ENCODE data around the gene ASRGL1. TPM values are rescaled to one million over a fixed set of nuclear protein-coding genes. Genes with fewer than 3 reads are reported as not detected.
A peak's percentile ranks its signal among the peaks of the same experiment; 100 is the strongest.
"Not testable (repeated sequence)": the region's sequence is repeated elsewhere in the genome, so short reads cannot be mapped to it uniquely, and the experiment has no call there.

Gene ASRGL1
- total and polyA plus RNA-seq, 2 of the 13 experiments (the other 11 are each of a cell fraction or from before 2014, with no cell fraction given) = 50.8 to 97.5 TPM

- ChIA-PET CTCF (ENCODE audit: low intra/inter-chr PET ratio, low total read pairs) (no interaction called here), POLR2A (no interaction called here)
- in situ Hi-C loops (cut with HindIII; ENCODE audit: extremely low pct_ligation_motif_present, low pct_unique_long_range_greater_than_20kb) = no loop called here
- no peaks in the 10 kb centered on the region for H3K79me2 ChIP-seq (ENCODE audit: insufficient read depth, low read length)
- TF ChIP-seq ZNF747 (CRISPR knock-in tag; IDR thresholded peaks at IDR 0.05; ENCODE audit: borderline replicate concordance) (no peak), ZNF234 (CRISPR knock-in tag; conservative IDR thresholded peaks at IDR 0.05) (no peak), ZNF44 (CRISPR knock-in tag; IDR thresholded peaks at IDR 0.05) (no peak), HOXA5 (CRISPR knock-in tag; IDR thresholded peaks at IDR 0.05) (no peak), NKX3-1 (CRISPR knock-in tag; IDR thresholded peaks at IDR 0.05) (no peak), SNAPC2 (CRISPR knock-in tag; IDR thresholded peaks at IDR 0.05) (no peak), ZNF546 (CRISPR knock-in tag; conservative IDR thresholded peaks at IDR 0.05) (no peak), ZSCAN29 (CRISPR knock-in tag; conservative IDR thresholded peaks at IDR 0.05) (no peak)
- no peaks in the 10 kb centered on the region for H3K4me1 ChIP-seq (ENCODE audit: insufficient read depth, low read length)
- H3K27ac ChIP-seq (ENCODE audit: extremely low read length, insufficient read depth, low read length) = no peak overlapping the region
- no peaks in the 10 kb centered on the region for H4K20me1 ChIP-seq (ENCODE audit: insufficient read depth, low read length)
- WGBS (ENCODE audit: low lambda C conversion rate) = over 99% methylated on average over 4 of the region's 4 CpGs
- H3K4me2 ChIP-seq (ENCODE audit: low read depth, low read length) = no peak overlapping the region
- FAIRE-seq = no peak
- BruUV-seq (replicated peaks) = TSS peak; percentile 40
- no peaks in the 10 kb centered on the region for H3K27me3 ChIP-seq (ENCODE audit: control insufficient read depth in 1 of 2, insufficient read depth in 2 of 2, low read length in 2 of 2)
- no peak overlapping the region for H3K4me3 ChIP-seq (replicated peaks in 1 of 3; ENCODE audit: insufficient read depth in 1 of 3, low read depth in 2 of 3, low read length in 3 of 3)
- no peak for ATAC-seq
- H3K36me3 ChIP-seq (replicated peaks in 1 of 2; ENCODE audit: control insufficient read depth in 1 of 2, insufficient read depth in 2 of 2, low read length in 2 of 2) = peaks cover 6 to 22% of the 10 kb centered on the region in 2 experiments
- no peak overlapping the region for H2AFZ ChIP-seq (ENCODE audit: low read length)
- intact Hi-C loops (cut with micrococcal nuclease; ENCODE audit: unreplicated experiment) = no loop called here
- no peak for DNase-seq (ENCODE audit: low spot score)
- H3K9ac ChIP-seq (ENCODE audit: insufficient read depth, low read depth, low read length) = no peak overlapping the region
- no peaks in the 10 kb centered on the region for H3K9me3 ChIP-seq (ENCODE audit: low read length)
Observed at GRCh38 chr11:62360685-62361084, 23.4 kb downstream of the ASRGL1 start.

GRCh38 chr11:62368861-62369477 is 31.7 kb downstream of the ASRGL1 start:
- H4K20me1 ChIP-seq (ENCODE audit: insufficient read depth, low read length); CTCF ChIA-PET (ENCODE audit: low intra/inter-chr PET ratio, low total read pairs); FAIRE-seq; H3K79me2 ChIP-seq (ENCODE audit: insufficient read depth, low read length); H3K4me1 ChIP-seq (ENCODE audit: insufficient read depth, low read length); POLR2A ChIA-PET; H3K27me3 ChIP-seq (ENCODE audit: control insufficient read depth in 1 of 2, insufficient read depth in 2 of 2, low read length in 2 of 2); intact Hi-C loops (cut with micrococcal nuclease; ENCODE audit: unreplicated experiment); H3K4me2 ChIP-seq (ENCODE audit: low read depth, low read length); H3K9ac ChIP-seq (ENCODE audit: insufficient read depth, low read depth, low read length); ATAC-seq; H3K27ac ChIP-seq (ENCODE audit: extremely low read length, insufficient read depth, low read length); H2AFZ ChIP-seq (ENCODE audit: low read length); DNase-seq (ENCODE audit: low spot score); H3K36me3 ChIP-seq (replicated peaks in 1 of 2; ENCODE audit: control insufficient read depth in 1 of 2, insufficient read depth in 2 of 2, low read length in 2 of 2); BruUV-seq (replicated peaks); H3K4me3 ChIP-seq (replicated peaks in 1 of 3; ENCODE audit: insufficient read depth in 1 of 3, low read depth in 2 of 3, low read length in 3 of 3); H3K9me3 ChIP-seq (ENCODE audit: low read length); in situ Hi-C loops (cut with HindIII; ENCODE audit: extremely low pct_ligation_motif_present, low pct_unique_long_range_greater_than_20kb): not testable (repeated sequence)
- WGBS (ENCODE audit: low lambda C conversion rate) = 91% methylated on average over 7 of the region's 7 CpGs

Measured in HepG2 (cell line).